Fibroblast of lung (primary cell): ENCODE measurements around the gene ZNF469.

Experiments
- EZH2 ChIP-seq: IDR thresholded peaks from 2 replicates; pipeline ENCODE4 v1.5.1; 2012; ENCODE audit warnings: low read length, control low read depth, mild to moderate bottlenecking; ENCODE audit errors: missing control alignments
- TF ChIP-seq, protein P1 (sequence below), 2 donors: IDR thresholded peaks in 1 of 2; conservative IDR thresholded peaks in 1 of 2; 1 replicate in 1 of 2; 2 replicates in 1 of 2; pipeline ENCODE4 v1.5.1; 2011 to 2012; ENCODE audit warnings: low read length in 2 of 2, control low read depth in 1 of 2, inconsistent platforms in 1 of 2, low read depth in 1 of 2, mild to moderate bottlenecking in 1 of 2

DNA sequence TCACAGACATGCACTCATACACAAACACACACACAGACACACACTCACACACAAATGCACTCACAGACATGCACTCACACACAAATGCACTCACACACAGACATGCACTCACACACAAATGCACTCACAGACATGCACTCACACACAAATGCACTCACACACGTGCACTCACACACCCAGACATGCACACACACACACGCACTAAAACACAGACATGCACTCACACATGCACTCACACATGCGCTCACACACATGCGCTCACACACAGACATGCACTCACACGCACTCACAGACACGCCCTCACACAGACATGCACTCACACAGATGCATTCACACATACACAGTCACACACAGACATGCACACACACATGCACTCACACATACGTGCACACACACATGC lies 2.7 kb upstream of the ZNF469 start:
- TF ChIP-seq, protein P1, sequence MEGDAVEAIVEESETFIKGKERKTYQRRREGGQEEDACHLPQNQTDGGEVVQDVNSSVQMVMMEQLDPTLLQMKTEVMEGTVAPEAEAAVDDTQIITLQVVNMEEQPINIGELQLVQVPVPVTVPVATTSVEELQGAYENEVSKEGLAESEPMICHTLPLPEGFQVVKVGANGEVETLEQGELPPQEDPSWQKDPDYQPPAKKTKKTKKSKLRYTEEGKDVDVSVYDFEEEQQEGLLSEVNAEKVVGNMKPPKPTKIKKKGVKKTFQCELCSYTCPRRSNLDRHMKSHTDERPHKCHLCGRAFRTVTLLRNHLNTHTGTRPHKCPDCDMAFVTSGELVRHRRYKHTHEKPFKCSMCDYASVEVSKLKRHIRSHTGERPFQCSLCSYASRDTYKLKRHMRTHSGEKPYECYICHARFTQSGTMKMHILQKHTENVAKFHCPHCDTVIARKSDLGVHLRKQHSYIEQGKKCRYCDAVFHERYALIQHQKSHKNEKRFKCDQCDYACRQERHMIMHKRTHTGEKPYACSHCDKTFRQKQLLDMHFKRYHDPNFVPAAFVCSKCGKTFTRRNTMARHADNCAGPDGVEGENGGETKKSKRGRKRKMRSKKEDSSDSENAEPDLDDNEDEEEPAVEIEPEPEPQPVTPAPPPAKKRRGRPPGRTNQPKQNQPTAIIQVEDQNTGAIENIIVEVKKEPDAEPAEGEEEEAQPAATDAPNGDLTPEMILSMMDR (conservative IDR thresholded peaks at IDR 0.05 in 1 of 2, IDR thresholded peaks at IDR 0.05 in 1 of 2; ENCODE audit: low read depth in 1 of 2, low read length in 2 of 2): no peak
- TF ChIP-seq EZH2: no peak
